ENCODE measurements around the gene RPS6KC1.
"Not testable (repeated sequence)": the region's sequence is repeated elsewhere in the genome, so short reads cannot be mapped to it uniquely, and the experiment has no call there.

The RPS6KC1 gene

DNA sequence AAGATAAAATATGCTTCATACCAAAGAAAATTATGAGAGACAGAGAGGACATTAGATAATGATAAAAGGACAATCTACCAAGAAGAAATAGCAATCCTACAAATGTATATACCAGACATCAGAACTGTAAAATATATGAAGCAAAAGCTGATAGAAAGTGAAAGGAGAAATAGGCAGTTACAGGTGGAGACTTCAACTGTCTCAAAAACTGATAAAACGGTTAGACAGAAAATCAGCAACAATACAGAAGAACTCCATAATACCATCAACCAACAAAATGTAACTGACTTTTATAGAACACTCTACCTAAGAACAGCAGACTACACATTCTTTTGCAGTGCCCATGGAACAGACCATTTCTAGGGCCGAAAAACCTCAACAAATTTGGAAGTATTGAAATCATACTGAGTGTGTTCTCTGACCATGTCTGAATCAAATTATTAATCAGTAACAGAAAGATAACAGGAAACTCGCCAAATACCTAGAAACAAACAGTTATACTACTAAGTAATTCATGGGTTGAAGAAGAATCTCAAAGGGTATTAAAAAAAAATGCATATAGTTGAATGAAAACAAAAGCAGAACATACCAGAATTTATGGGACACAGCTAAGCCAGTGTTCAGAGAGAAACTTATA is 132.1 kb downstream of the RPS6KC1 start:
- CTCF ChIA-PET, result no interaction called here
- no peak overlapping the region for H3K4me3 ChIP-seq (ENCODE audit: control insufficient read depth in 1 of 7, extremely low read depth in 1 of 7, insufficient read depth in 4 of 7, low read depth in 2 of 7, low read length in 6 of 7)
- peaks cover 7 to 29% (median 9%) of the 10 kb centered on the region in 4 experiments for H3K36me3 ChIP-seq (ENCODE audit: control insufficient read depth in 4 of 4, insufficient read depth in 4 of 4, low read length in 3 of 4)
- H3K9me3 ChIP-seq (ENCODE audit: control extremely low read depth in 1 of 5, control insufficient read depth in 4 of 5, insufficient read depth in 2 of 5, low read depth in 1 of 5, low read length in 4 of 5), result peaks cover 5 to 30% (median 10%) of the 10 kb centered on the region in 5 experiments
- POLR2A ChIA-PET, result no interaction called here
- 100% methylated on average over 1 of the region's 3 CpGs for WGBS (ENCODE audit: insufficient coverage)
- no peaks in the 10 kb centered on the region for H3K27me3 ChIP-seq (replicated peaks in 2 of 5; ENCODE audit: control insufficient read depth in 4 of 5, insufficient read depth in 5 of 5, low read length in 4 of 5)
- H3K27ac ChIP-seq (ENCODE audit: insufficient read depth in 1 of 2, low read depth in 1 of 2, low read length in 2 of 2, poor library complexity in 1 of 2, severe bottlenecking in 2 of 2), result no peak overlapping the region
- no peak for DNase-seq
- no peaks in the 10 kb centered on the region for H3K4me1 ChIP-seq (ENCODE audit: control extremely low read depth in 1 of 4, control insufficient read depth in 4 of 4, insufficient read depth in 4 of 4, low read length in 3 of 4)

DNA sequence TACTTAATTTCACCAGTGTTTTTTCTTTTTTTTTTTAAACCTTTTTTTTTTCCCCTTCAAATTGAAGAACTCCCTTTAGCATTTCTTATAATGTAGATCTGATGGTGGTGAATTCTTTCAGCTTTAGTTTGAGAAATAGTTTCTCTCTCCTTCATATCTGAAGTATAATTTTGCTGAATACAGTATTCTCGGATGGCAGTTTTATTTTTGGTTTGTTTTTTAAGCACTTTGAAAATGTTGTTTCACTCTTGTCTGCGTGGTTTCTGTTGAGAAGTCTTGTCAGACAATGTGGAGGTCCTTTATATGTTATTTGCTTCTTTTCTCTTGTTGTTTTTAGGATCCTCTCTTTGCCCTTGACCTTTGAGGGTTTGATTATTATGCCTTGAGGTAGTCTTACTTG is 135.1 kb downstream of the RPS6KC1 start:
- peaks cover 4 to 45% (median 14%) of the 10 kb centered on the region in 5 experiments for H3K9me3 ChIP-seq (ENCODE audit: control extremely low read depth in 1 of 5, control insufficient read depth in 4 of 5, insufficient read depth in 2 of 5, low read depth in 1 of 5, low read length in 4 of 5)
- H3K4me3 ChIP-seq (ENCODE audit: control insufficient read depth in 1 of 7, extremely low read depth in 1 of 7, insufficient read depth in 4 of 7, low read depth in 2 of 7, low read length in 6 of 7), result no peak overlapping the region
- ChIA-PET POLR2A (no interaction called here), CTCF (no interaction called here)
- peak; percentile 14 to 74 (median 65) for DNase-seq
- no peaks in the 10 kb centered on the region for H3K4me1 ChIP-seq (ENCODE audit: control extremely low read depth in 1 of 4, control insufficient read depth in 4 of 4, insufficient read depth in 4 of 4, low read length in 3 of 4)
- WGBS (ENCODE audit: insufficient coverage), result no CpG with 5 or more reads among the region's 2 CpGs
- no peaks in the 10 kb centered on the region for H3K27me3 ChIP-seq (replicated peaks in 2 of 5; ENCODE audit: control insufficient read depth in 4 of 5, insufficient read depth in 5 of 5, low read length in 4 of 5)
- no peak overlapping the region for H3K27ac ChIP-seq (ENCODE audit: insufficient read depth in 1 of 2, low read depth in 1 of 2, low read length in 2 of 2, poor library complexity in 1 of 2, severe bottlenecking in 2 of 2)
- peaks cover under 1 to 28% (median 6%) of the 10 kb centered on the region in 4 experiments for H3K36me3 ChIP-seq (ENCODE audit: control insufficient read depth in 4 of 4, insufficient read depth in 4 of 4, low read length in 3 of 4)

DNA sequence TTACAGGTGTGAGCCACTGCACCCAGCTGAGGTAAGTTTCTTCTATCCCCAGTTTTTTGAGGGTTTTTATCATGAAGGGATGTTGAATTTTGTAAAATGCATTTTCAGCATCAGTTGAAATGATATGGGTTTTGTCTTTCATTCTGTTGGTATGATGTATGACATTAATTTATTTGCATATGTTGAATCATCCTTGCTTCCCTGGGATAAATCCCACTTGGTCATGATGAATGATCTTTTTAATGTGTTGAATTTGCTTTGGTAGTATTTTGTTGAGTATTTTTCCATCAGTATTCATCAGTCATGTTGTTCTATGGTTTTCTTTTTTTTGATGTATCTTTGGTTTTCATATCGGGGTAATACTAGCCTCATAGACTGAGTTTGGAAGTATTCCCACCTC is 141.0 kb downstream of the RPS6KC1 start:
- DNase-seq, result no peak
- Histone ChIP-seq H3K27ac (ENCODE audit: insufficient read depth in 1 of 2, low read depth in 1 of 2, low read length in 2 of 2, poor library complexity in 1 of 2, severe bottlenecking in 2 of 2) (no peak overlapping the region), H3K4me1 (ENCODE audit: control extremely low read depth in 1 of 4, control insufficient read depth in 4 of 4, insufficient read depth in 4 of 4, low read length in 3 of 4) (no peaks in the 10 kb centered on the region), H3K36me3 (ENCODE audit: control insufficient read depth in 4 of 4, insufficient read depth in 4 of 4, low read length in 3 of 4) (peaks cover 0 to 29% (median 1%) of the 10 kb centered on the region in 4 experiments), H3K9me3 (ENCODE audit: control extremely low read depth in 1 of 5, control insufficient read depth in 4 of 5, insufficient read depth in 2 of 5, low read depth in 1 of 5, low read length in 4 of 5) (peaks cover 0 to 41% (median 13%) of the 10 kb centered on the region in 5 experiments), H3K27me3 (replicated peaks in 2 of 5; ENCODE audit: control insufficient read depth in 4 of 5, insufficient read depth in 5 of 5, low read length in 4 of 5) (no peaks in the 10 kb centered on the region), H3K4me3 (ENCODE audit: control insufficient read depth in 1 of 7, extremely low read depth in 1 of 7, insufficient read depth in 4 of 7, low read depth in 2 of 7, low read length in 6 of 7) (no peak overlapping the region)
- WGBS (ENCODE audit: insufficient coverage), result no CpG with 5 or more reads among the region's 1 CpG
- CTCF ChIA-PET, result no interaction called here
- POLR2A ChIA-PET, result no interaction called here

- H3K27ac ChIP-seq (ENCODE audit: insufficient read depth in 1 of 2, low read depth in 1 of 2, low read length in 2 of 2, poor library complexity in 1 of 2, severe bottlenecking in 2 of 2), result no peak overlapping the region
- peaks cover 4 to 56% (median 10%) of the 10 kb centered on the region in 5 experiments for H3K9me3 ChIP-seq (ENCODE audit: control extremely low read depth in 1 of 5, control insufficient read depth in 4 of 5, insufficient read depth in 2 of 5, low read depth in 1 of 5, low read length in 4 of 5)
- no peaks in the 10 kb centered on the region for H3K27me3 ChIP-seq (replicated peaks in 2 of 5; ENCODE audit: control insufficient read depth in 4 of 5, insufficient read depth in 5 of 5, low read length in 4 of 5)
- peaks cover 5 to 30% (median 10%) of the 10 kb centered on the region in 4 experiments for H3K36me3 ChIP-seq (ENCODE audit: control insufficient read depth in 4 of 4, insufficient read depth in 4 of 4, low read length in 3 of 4)
- ChIA-PET POLR2A (no interaction called here), CTCF (no interaction called here)
- WGBS (ENCODE audit: insufficient coverage), result 100% methylated on average over 4 of the region's 5 CpGs
- no peak overlapping the region for H3K4me3 ChIP-seq (ENCODE audit: control insufficient read depth in 1 of 7, extremely low read depth in 1 of 7, insufficient read depth in 4 of 7, low read depth in 2 of 7, low read length in 6 of 7)
- no peaks in the 10 kb centered on the region for H3K4me1 ChIP-seq (ENCODE audit: control extremely low read depth in 1 of 4, control insufficient read depth in 4 of 4, insufficient read depth in 4 of 4, low read length in 3 of 4)
- DNase-seq, result no peak
Observed at GRCh38 chr1:213194383-213194782, 143.3 kb downstream of the RPS6KC1 start.

DNA sequence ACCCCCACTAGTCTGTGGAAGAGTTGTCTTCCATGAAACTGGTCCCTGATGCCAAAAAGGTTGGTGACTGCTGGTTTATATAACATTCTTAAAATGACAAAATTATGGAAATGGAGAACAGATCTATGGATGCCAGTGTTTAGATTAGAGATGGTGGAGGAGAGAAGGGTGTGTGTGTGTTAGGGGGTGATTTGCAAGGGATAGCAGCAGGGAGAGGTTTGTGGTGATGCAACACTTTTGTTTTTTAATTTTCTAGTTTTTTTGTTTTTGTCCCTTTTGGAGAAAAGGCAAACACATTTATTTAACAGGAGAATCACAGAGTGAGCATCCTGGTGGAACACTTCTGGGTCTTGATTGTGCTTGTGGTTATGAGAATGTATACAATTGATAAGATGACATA is 143.8 kb downstream of the RPS6KC1 start:
- ChIA-PET CTCF (no interaction called here), POLR2A (no interaction called here)
- Histone ChIP-seq H3K9me3 (ENCODE audit: control extremely low read depth in 1 of 5, control insufficient read depth in 4 of 5, insufficient read depth in 2 of 5, low read depth in 1 of 5, low read length in 4 of 5) (peaks cover 4 to 56% (median 13%) of the 10 kb centered on the region in 5 experiments), H3K4me1 (ENCODE audit: control extremely low read depth in 1 of 4, control insufficient read depth in 4 of 4, insufficient read depth in 4 of 4, low read length in 3 of 4) (no peaks in the 10 kb centered on the region), H3K36me3 (ENCODE audit: control insufficient read depth in 4 of 4, insufficient read depth in 4 of 4, low read length in 3 of 4) (peaks cover 5 to 35% (median 13%) of the 10 kb centered on the region in 4 experiments), H3K27me3 (replicated peaks in 2 of 5; ENCODE audit: control insufficient read depth in 4 of 5, insufficient read depth in 5 of 5, low read length in 4 of 5) (no peaks in the 10 kb centered on the region), H3K4me3 (ENCODE audit: control insufficient read depth in 1 of 7, extremely low read depth in 1 of 7, insufficient read depth in 4 of 7, low read depth in 2 of 7, low read length in 6 of 7) (no peak overlapping the region), H3K27ac (ENCODE audit: insufficient read depth in 1 of 2, low read depth in 1 of 2, low read length in 2 of 2, poor library complexity in 1 of 2, severe bottlenecking in 2 of 2) (no peak overlapping the region)
- DNase-seq, result no peak

DNA sequence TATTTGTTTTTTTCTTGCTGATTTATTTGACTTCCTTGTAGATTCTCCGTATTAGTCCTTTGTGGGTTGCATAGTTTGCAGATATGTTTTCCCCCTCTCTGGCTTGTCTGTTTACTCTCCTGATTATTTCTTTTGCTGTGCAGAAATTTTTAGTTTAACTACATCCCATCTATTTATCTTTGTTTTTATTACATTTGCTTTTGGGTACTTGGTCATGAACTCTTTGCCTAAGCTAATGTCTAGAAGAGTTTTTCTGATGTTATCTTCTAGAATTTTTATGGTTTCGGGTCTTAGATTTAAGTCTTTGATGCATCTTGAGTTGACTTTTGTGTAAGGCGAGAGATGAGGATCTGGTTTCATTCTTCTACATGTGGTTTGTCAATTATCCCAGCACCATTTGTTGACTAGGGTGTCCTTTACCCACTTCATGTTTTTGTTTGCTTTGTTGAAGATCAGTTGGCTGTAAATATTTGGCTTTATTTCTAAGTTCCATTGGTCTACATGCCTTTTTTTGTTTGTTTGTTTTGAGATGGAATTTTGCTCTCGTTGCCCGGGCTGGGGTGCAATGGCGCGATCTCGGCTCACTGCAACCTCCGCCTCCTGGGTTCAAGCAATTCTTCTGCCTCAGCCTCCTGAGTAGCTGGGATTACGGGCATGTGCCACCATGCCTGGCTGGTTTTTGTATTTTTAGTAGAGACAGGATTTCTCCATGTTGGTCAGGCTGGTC is 145.4 kb downstream of the RPS6KC1 start:
- H3K27ac ChIP-seq (ENCODE audit: insufficient read depth in 1 of 2, low read depth in 1 of 2, low read length in 2 of 2, poor library complexity in 1 of 2, severe bottlenecking in 2 of 2); CTCF ChIA-PET; H3K4me3 ChIP-seq (ENCODE audit: control insufficient read depth in 1 of 7, extremely low read depth in 1 of 7, insufficient read depth in 4 of 7, low read depth in 2 of 7, low read length in 6 of 7); H3K27me3 ChIP-seq (replicated peaks in 2 of 5; ENCODE audit: control insufficient read depth in 4 of 5, insufficient read depth in 5 of 5, low read length in 4 of 5); H3K4me1 ChIP-seq (ENCODE audit: control extremely low read depth in 1 of 4, control insufficient read depth in 4 of 4, insufficient read depth in 4 of 4, low read length in 3 of 4); POLR2A ChIA-PET; DNase-seq: not testable (repeated sequence)
- Histone ChIP-seq H3K9me3 (ENCODE audit: control extremely low read depth in 1 of 5, control insufficient read depth in 4 of 5, insufficient read depth in 2 of 5, low read depth in 1 of 5, low read length in 4 of 5) (peaks cover 4 to 55% (median 12%) of the 10 kb centered on the region in 5 experiments), H3K36me3 (ENCODE audit: control insufficient read depth in 4 of 4, insufficient read depth in 4 of 4, low read length in 3 of 4) (peaks cover 5 to 42% (median 13%) of the 10 kb centered on the region in 4 experiments)
- WGBS (ENCODE audit: insufficient coverage), result 100% methylated on average over 7 of the region's 10 CpGs

DNA sequence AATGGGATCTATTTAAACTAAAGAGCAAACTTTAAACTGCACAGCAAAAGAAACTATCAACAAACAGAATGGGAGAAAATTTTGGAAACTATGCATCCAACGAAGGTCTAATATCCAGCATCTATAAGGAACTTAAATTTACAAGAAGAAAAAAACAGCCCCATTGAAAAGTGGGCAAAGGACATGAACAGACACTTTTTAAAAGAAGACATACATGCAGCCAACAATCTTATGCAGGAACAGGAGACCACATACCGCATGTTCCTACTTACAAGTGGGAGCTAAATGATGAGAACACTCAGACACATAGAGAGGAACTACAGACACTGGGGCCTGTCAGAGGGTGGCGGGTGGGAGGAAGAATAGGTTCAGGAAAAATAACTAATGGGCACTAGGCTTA is 149.6 kb downstream of the RPS6KC1 start:
- H3K27ac ChIP-seq (ENCODE audit: insufficient read depth in 1 of 2, low read depth in 1 of 2, low read length in 2 of 2, poor library complexity in 1 of 2, severe bottlenecking in 2 of 2), result no peak overlapping the region
- no peak overlapping the region for H3K4me3 ChIP-seq (ENCODE audit: control insufficient read depth in 1 of 7, extremely low read depth in 1 of 7, insufficient read depth in 4 of 7, low read depth in 2 of 7, low read length in 6 of 7)
- CTCF ChIA-PET, result no interaction called here
- no peak for DNase-seq
- WGBS (ENCODE audit: insufficient coverage), result 96% methylated on average over 3 of the region's 3 CpGs
- peaks cover 4 to 42% (median 10%) of the 10 kb centered on the region in 5 experiments for H3K9me3 ChIP-seq (ENCODE audit: control extremely low read depth in 1 of 5, control insufficient read depth in 4 of 5, insufficient read depth in 2 of 5, low read depth in 1 of 5, low read length in 4 of 5)
- H3K4me1 ChIP-seq (ENCODE audit: control extremely low read depth in 1 of 4, control insufficient read depth in 4 of 4, insufficient read depth in 4 of 4, low read length in 3 of 4), result no peaks in the 10 kb centered on the region
- H3K27me3 ChIP-seq (replicated peaks in 2 of 5; ENCODE audit: control insufficient read depth in 4 of 5, insufficient read depth in 5 of 5, low read length in 4 of 5), result no peaks in the 10 kb centered on the region
- POLR2A ChIA-PET, result no interaction called here
- peaks cover 8 to 41% (median 15%) of the 10 kb centered on the region in 4 experiments for H3K36me3 ChIP-seq (ENCODE audit: control insufficient read depth in 4 of 4, insufficient read depth in 4 of 4, low read length in 3 of 4)

Measured in common myeloid progenitor, CD34-positive (primary cell).